Measurements from ENCODE around the gene ZFY.

- TF ChIP-seq CTCF (IDR thresholded peaks at IDR 0.05; ENCODE audit: insufficient read depth, low read depth, low read length), result no peak
- no peak for TF ChIP-seq EZH2 (IDR thresholded peaks at IDR 0.05; ENCODE audit: insufficient read depth, low read length)
Measured at GRCh38 chrY:3002190-3002589, 67.0 kb downstream of the ZFY start.

Measured in astrocyte (in vitro differentiated cells and primary cell).